Activated CD4-positive, alpha-beta T cell treated with anti-CD3 and anti-CD28 coated beads for 36 hours (primary cell): ENCODE measurements around the gene PLEKHG2. TPM values are rescaled to one million over a fixed set of nuclear protein-coding genes. Genes with fewer than 3 reads are reported as not detected.

ENCODE experiments used
- ATAC-seq: fragments of 200-7000 bp; cut with Tn5 transposase; one replicate; pipeline ENCODE4 v1.10.0; 2021; ENCODE audit warnings: mild to moderate bottlenecking, moderate library complexity
- CTCF ChIA-PET: fragments of 350-600 bp; sonication (Branson Sonifier 250); formaldehyde crosslinking; loops from one replicate; lab custom pipeline; 2021; ENCODE audit warnings: antibody characterized with exemption; lab: Charles Lee
- POLR2A ChIA-PET: fragments of 350-600 bp; sonication (Branson Sonifier 250); formaldehyde crosslinking; loops from one replicate; lab custom pipeline; 2021; ENCODE audit warnings: antibody characterized with exemption, inconsistent platforms; lab: Charles Lee
- DNase-seq: peaks from one replicate; pipeline ENCODE4 v3.0.0-alpha.2; 2020
- H3K27ac Mint-ChIP-seq: one replicate; pipeline ENCODE4 v1.8.0; 2021; ENCODE audit warnings: mixed read lengths
- H3K27me3 Mint-ChIP-seq: one replicate; pipeline ENCODE4 v1.8.0; 2021; ENCODE audit warnings: mixed read lengths
- H3K36me3 Mint-ChIP-seq: one replicate; pipeline ENCODE4 v1.8.0; 2021; ENCODE audit warnings: low read depth, mixed read lengths
- H3K4me1 Mint-ChIP-seq: one replicate; pipeline ENCODE4 v1.8.0; 2021; ENCODE audit warnings: mixed read lengths
- H3K4me3 Mint-ChIP-seq: one replicate; pipeline ENCODE4 v1.8.0; 2021; ENCODE audit warnings: mild to moderate bottlenecking, moderate library complexity, mixed read lengths
- H3K9me3 Mint-ChIP-seq: one replicate; pipeline ENCODE4 v1.8.0; 2021; ENCODE audit warnings: low read depth, mixed read lengths
- intact Hi-C, 2 experiments: fragments of 100-400 bp; cut with DNase I in 1 of 2; cut with micrococcal nuclease in 1 of 2; formaldehyde crosslinking; loops; one replicate each; pipeline versions ENCODE4 v1.14.2 to v1.15.1; 2022 to 2024; cut with DNase I, micrococcal nuclease
- total RNA-seq, 2 experiments: library from RNA; stranded (reverse); gene quantifications; one replicate each; pipeline ENCODE4 v1.2.3, GENCODE V29; 2021

The PLEKHG2 gene
- total RNA-seq, 2 experiments from 2014 or later, result 46.0 to 65.5 TPM

DNA sequence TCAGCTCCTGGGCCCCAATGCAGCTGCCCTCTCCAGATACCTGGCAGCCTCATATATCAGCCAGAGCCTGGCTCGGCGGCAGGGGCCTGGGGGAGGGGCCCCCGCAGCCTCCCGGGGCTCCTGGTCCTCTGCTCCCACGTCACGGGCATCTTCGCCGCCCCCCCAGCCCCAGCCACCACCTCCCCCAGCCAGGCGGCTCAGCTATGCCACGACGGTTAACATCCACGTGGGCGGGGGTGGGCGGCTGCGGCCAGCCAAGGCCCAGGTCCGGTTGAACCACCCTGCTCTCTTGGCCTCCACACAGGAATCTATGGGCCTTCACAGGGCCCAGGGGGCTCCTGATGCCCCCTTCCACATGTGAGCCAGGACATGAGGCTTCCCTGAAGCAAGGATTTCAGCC is 12.5 kb downstream of the PLEKHG2 start:
- intact Hi-C loops, result no loop called here
- H3K9me3 Mint-ChIP-seq, result no peaks in the 10 kb centered on the region
- no peak for ATAC-seq
- CTCF ChIA-PET, result interaction anchor here (1.0 to 1.1 kb wide), 2 partner anchors 11 to 108 kb away, joined by 3 to 5 read pairs; partner anchors contain the start of gene EID2B
- H3K36me3 Mint-ChIP-seq, result peaks cover 15% of the 10 kb centered on the region
- no peak overlapping the region for H3K27ac Mint-ChIP-seq
- H3K4me3 Mint-ChIP-seq, result no peak overlapping the region
- no peaks in the 10 kb centered on the region for H3K4me1 Mint-ChIP-seq
- DNase-seq, result no peak
- POLR2A ChIA-PET, result no interaction called here
- no peaks in the 10 kb centered on the region for H3K27me3 Mint-ChIP-seq

DNA sequence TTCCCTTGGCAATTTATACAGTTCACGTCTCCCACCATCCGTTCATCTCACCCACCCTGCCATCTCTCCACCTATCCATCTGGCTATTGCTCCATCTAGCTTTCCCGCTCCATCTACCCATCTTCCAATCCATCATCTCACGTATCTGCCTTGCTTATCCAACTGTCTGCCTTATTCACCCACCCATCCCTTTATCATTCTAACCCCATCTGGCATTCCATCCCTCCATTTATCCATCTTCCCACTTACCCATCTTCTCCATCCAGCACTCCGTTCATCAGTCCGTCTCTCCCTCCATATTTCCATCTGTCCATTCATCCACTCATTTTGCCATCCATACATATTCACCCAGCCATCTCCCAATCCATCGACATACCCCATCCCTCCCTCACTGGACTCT is 13.3 kb downstream of the PLEKHG2 start:
- no peak overlapping the region for H3K4me3 Mint-ChIP-seq
- ChIA-PET CTCF (interaction anchor here (1.1 to 1.3 kb wide), 2 partner anchors 10 to 107 kb away, joined by 3 read pairs; partner anchors contain the start of gene RPS16), POLR2A (interaction anchor here (3.1 kb wide), 1 partner anchor 10 kb away, joined by 12 read pairs; the partner anchor contains the start of gene RPS16)
- H3K9me3 Mint-ChIP-seq, result no peaks in the 10 kb centered on the region
- H3K36me3 Mint-ChIP-seq, result peaks cover 13% of the 10 kb centered on the region
- ATAC-seq (no peak), DNase-seq (no peak)
- H3K27me3 Mint-ChIP-seq, result no peaks in the 10 kb centered on the region
- intact Hi-C loops, result no loop called here
- peaks cover 5% of the 10 kb centered on the region for H3K4me1 Mint-ChIP-seq
- H3K27ac Mint-ChIP-seq, result no peak overlapping the region

DNA sequence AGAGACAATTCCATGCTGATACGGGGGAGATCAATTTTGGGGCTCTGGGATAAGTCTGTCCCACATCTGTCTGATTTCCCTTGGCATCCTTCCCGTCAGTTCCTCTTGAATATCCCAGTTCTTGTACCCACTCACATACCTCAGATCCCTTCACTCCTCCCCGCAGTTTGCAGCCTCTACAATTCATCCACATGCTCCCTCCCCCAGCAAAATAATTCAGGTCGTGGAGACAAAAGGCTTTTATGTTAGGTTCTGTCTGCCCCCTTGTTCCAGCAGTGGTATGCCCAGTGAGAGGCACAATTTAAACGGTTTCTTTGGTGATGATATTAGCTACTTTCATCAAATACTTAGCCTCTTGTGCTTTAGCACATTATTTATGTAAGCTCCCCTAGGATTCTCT is 13.7 kb downstream of the PLEKHG2 start:
- Mint-ChIP-seq H3K4me1 (peaks cover 9% of the 10 kb centered on the region), H3K27me3 (no peaks in the 10 kb centered on the region), H3K4me3 (no peak overlapping the region), H3K27ac (peak overlapping the region; percentile 17), H3K36me3 (peaks cover 13% of the 10 kb centered on the region), H3K9me3 (no peaks in the 10 kb centered on the region)
- intact Hi-C loops, result no loop called here
- POLR2A ChIA-PET, result interaction anchor here (3.1 kb wide), 1 partner anchor 9 kb away, joined by 12 read pairs; the partner anchor contains the start of gene RPS16
- no peak for DNase-seq
- CTCF ChIA-PET, result interaction anchor here (0.9 to 1.3 kb wide), 3 partner anchors 9 to 106 kb away, joined by 3 to 7 read pairs (median 3); partner anchors contain the start of gene RPS16
- ATAC-seq, result no peak

DNA sequence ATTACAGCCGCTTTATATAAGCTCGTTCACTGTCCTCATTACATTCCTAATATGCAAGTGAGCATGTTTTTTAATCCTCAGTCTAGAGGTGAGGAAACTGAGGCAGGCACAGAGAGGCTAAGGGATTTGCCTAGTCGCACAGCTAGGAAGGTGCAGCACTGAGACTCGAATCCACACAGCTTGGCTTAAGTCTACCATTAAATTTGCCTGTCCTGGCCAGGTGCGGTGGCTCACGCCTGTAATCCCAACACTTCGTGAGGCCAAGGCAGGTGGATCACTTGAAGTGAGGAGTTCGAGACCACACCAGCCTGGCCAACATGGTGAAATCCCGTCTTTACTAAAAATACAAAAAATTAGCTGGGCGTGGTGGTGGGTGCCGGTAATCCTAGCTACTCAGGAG is 15.2 kb downstream of the PLEKHG2 start:
- Mint-ChIP-seq H3K4me3 (no peak overlapping the region), H3K27me3 (no peaks in the 10 kb centered on the region), H3K36me3 (peaks cover 11% of the 10 kb centered on the region), H3K9me3 (no peaks in the 10 kb centered on the region), H3K27ac (no peak overlapping the region), H3K4me1 (peaks cover 17% of the 10 kb centered on the region)
- ATAC-seq (no peak), DNase-seq (no peak)
- intact Hi-C loops, result no loop called here
- ChIA-PET CTCF (interaction anchor here (0.6 to 2.5 kb wide), 9 partner anchors 8 to 305 kb away, joined by 3 to 9 read pairs (median 3); partner anchors contain the start of genes PLEKHG2 and RPS16), POLR2A (interaction anchor here (1.0 to 3.1 kb wide), 5 partner anchors 8 to 93 kb away, joined by 3 to 12 read pairs (median 3); partner anchors contain the start of gene RPS16)

DNA sequence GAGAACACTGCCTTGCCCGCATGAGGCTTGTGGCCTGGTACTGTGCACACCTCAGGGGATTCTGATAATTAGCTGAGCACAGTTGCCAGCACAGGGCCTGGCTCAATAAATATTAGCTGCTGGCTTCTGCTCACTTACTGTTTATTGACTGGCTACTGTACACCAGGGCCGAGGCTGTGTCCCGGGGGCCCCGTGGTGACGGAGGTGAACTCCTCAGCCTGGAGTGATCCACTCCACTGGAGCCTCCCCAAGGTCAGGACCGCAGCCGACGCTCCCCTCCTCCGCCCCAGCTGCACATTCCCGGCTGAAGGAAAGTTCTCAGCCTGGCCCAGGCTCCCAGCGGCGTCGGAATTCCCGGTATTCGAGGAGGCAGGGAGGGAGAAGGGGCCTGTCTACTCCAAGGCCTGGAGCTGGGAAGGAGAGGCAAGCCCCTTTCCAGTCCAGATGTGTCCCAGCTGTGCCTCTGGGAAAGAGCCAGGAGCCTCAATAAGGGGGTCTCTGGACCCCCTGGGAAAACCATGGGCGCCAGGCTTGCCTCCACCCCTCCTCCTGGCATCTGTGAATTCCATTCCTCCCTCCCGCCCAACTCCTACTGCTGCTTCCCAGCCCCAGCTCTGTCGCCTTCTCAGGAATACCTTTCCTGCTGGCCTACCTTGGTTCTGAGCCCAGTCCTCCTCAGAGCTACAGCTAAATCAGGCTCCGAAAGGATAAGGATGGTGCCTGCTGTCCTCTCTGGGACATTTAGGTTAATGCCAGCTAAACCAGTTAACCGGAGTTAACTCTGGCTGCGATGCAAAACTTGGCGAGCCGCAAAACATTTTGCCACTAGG is 16.0 kb downstream of the PLEKHG2 start:
- ATAC-seq, result no peak
- Mint-ChIP-seq H3K36me3 (peaks cover 16% of the 10 kb centered on the region), H3K4me1 (peaks cover 25% of the 10 kb centered on the region), H3K27me3 (no peaks in the 10 kb centered on the region), H3K27ac (no peak overlapping the region), H3K4me3 (no peak overlapping the region), H3K9me3 (no peaks in the 10 kb centered on the region)
- no peak for DNase-seq
- CTCF ChIA-PET, result interaction anchor here (1.1 to 2.5 kb wide), 3 partner anchors 16 to 104 kb away, joined by 3 to 9 read pairs (median 3); partner anchors contain the start of gene PLEKHG2
- POLR2A ChIA-PET, result interaction anchor here (1.2 to 3.1 kb wide), 4 partner anchors 7 to 27 kb away, joined by 3 to 12 read pairs (median 4); partner anchors contain the start of gene RPS16
- intact Hi-C loops, result no loop called here

DNA sequence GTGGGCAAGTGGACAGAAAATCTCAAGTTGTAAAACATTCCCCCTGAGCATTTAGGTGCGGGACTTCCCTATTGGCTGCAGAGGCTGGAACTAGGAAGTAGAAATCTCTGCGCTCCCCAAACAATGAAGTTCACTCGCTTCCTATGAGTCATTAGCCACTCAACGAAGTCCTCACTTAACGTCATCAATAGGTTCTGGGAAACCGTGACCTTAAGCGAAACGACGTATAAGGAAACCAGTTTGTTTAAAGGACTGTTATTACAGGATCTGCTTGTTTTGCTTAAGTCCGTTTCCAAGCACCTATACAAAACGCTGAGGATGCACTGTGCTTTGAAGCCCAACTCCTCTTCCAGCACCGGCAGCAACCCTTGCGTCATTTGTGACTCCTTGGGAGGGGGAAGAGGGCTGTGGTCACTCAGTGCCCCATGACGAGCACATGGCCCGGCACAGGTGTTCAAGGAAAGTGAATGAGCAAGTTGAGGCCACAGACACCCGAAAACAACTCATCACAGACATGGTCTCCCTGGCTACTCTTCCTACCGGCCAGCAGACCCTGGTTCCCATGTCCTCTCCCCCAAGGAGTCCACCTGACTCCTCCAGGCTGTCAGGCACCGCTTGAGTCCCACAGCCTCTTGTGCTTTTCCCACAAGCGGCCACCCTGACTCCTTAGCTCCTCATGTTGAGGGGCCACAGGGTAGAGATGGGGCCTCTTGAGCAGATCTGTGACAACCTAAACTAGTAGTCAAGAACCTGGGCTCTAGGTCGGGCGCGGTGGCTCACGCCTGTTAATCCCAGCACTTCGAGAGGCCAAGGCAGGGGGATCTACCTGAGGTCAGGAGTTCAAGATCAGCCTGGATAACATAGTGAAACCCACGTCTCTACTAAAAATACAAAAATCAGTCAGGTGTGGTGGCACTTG is 18.5 kb downstream of the PLEKHG2 start:
- Mint-ChIP-seq H3K36me3 (peaks cover 36% of the 10 kb centered on the region), H3K27me3 (no peaks in the 10 kb centered on the region), H3K27ac (peak overlapping the region; percentile 89), H3K4me1 (peaks cover 40% of the 10 kb centered on the region), H3K9me3 (no peaks in the 10 kb centered on the region), H3K4me3 (peak overlapping the region; percentile 28)
- CTCF ChIA-PET, result interaction anchor here (0.7 to 1.3 kb wide), 5 partner anchors 10 to 114 kb away, joined by 3 to 4 read pairs (median 3); partner anchors contain the start of genes MED29 and PAF1
- peak; percentile 86 for DNase-seq
- intact Hi-C loops, result loop anchor here (1.0 to 5.0 kb wide), 8 partner anchors 14 to 80 kb away; partner anchors contain the start of genes PLEKHG2 (in 2 of the 2), SUPT5H (in 2 of the 2), MED29 (in 1 of the 2) and PAF1 (in 1 of the 2)
- peak; percentile 81 for ATAC-seq
- POLR2A ChIA-PET, result interaction anchor here (0.5 to 2.6 kb wide), 6 partner anchors 15 to 589 kb away, joined by 3 to 10 read pairs (median 4); partner anchors contain the start of genes SUPT5H and TIMM50

DNA sequence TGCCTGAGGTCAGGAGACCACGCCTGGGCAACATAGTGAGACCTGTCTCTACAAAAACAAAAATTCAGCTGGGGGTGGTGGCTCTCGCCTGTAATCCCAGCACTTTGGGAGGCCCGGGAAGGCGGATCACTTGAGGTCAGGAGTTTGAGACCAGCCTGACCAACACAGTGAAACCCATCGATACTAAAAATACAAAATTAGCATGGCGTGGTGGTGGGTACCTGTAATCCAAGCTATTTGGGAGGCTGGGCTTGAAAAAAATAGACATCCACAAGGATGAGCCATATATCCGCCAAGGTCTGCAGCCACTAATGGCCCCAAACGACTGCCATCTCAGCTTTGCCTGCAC is 20.2 kb downstream of the PLEKHG2 start:
- Mint-ChIP-seq H3K27ac (peak overlapping the region; percentile 86), H3K36me3 (peaks cover 36% of the 10 kb centered on the region), H3K4me3 (peak overlapping the region; percentile 99), H3K27me3 (no peaks in the 10 kb centered on the region), H3K9me3 (no peaks in the 10 kb centered on the region), H3K4me1 (peaks cover 50% of the 10 kb centered on the region)
- ChIA-PET POLR2A (interaction anchor here (0.6 to 2.6 kb wide), 4 partner anchors 31 to 581 kb away, joined by 3 to 10 read pairs (median 4); partner anchors contain the start of gene MED29), CTCF (interaction anchor here (1.1 to 2.9 kb wide), 3 partner anchors 18 to 35 kb away, joined by 3 to 10 read pairs (median 3); partner anchors contain the start of gene PLEKHG2)
- DNase-seq (no peak), ATAC-seq (no peak)
- intact Hi-C loops, result loop anchor here in 1 of 2 experiments (5.0 kb wide), 1 partner anchor 35 kb away; no protein-coding TSS in a partner anchor

DNA sequence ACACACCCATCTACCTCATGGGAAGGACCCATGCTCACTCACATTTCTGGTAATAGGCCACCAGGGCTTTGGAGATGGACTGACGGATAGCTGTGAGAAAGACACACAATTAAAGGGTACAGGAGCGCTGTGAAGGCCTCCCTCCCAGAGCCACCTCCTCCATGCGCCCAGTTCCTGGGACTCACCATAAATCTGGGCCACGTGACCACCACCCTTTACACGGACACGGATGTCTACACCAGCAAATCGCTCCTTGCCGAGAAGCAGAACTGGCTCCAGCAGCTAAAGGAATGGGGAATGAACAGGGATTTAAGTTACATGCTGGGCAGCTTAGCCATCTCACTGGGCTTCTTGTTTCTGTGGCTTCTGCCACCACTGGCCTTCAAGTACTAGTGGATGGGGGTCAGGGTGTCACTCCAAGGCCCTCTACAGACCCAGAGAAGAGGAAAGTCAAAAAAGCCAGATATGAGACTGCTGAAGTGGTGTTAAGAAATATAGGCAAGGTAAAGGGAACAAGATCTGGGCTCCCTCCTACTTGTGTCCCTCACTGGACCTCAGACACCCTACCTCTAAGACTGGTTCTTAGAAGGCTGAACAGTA is 21.1 kb downstream of the PLEKHG2 start:
- ChIA-PET POLR2A (interaction anchor here (0.7 to 0.9 kb wide), 2 partner anchors 12 to 22 kb away, joined by 3 to 4 read pairs; partner anchors contain the start of gene SUPT5H), CTCF (interaction anchor here (0.6 to 2.9 kb wide), 3 partner anchors 22 to 101 kb away, joined by 3 to 10 read pairs (median 4); partner anchors contain the start of genes MED29, PAF1 and PLEKHG2)
- peak overlapping the region; percentile 99 for H3K4me3 Mint-ChIP-seq
- intact Hi-C loops, result loop anchor here in 1 of 2 experiments (5.0 kb wide), 1 partner anchor 36 kb away; no protein-coding TSS in a partner anchor
- H3K4me1 Mint-ChIP-seq, result peaks cover 50% of the 10 kb centered on the region
- ATAC-seq (no peak), DNase-seq (no peak)
- H3K36me3 Mint-ChIP-seq, result peaks cover 36% of the 10 kb centered on the region
- no peaks in the 10 kb centered on the region for H3K9me3 Mint-ChIP-seq
- H3K27me3 Mint-ChIP-seq, result no peaks in the 10 kb centered on the region
- H3K27ac Mint-ChIP-seq, result peak overlapping the region; percentile 86

DNA sequence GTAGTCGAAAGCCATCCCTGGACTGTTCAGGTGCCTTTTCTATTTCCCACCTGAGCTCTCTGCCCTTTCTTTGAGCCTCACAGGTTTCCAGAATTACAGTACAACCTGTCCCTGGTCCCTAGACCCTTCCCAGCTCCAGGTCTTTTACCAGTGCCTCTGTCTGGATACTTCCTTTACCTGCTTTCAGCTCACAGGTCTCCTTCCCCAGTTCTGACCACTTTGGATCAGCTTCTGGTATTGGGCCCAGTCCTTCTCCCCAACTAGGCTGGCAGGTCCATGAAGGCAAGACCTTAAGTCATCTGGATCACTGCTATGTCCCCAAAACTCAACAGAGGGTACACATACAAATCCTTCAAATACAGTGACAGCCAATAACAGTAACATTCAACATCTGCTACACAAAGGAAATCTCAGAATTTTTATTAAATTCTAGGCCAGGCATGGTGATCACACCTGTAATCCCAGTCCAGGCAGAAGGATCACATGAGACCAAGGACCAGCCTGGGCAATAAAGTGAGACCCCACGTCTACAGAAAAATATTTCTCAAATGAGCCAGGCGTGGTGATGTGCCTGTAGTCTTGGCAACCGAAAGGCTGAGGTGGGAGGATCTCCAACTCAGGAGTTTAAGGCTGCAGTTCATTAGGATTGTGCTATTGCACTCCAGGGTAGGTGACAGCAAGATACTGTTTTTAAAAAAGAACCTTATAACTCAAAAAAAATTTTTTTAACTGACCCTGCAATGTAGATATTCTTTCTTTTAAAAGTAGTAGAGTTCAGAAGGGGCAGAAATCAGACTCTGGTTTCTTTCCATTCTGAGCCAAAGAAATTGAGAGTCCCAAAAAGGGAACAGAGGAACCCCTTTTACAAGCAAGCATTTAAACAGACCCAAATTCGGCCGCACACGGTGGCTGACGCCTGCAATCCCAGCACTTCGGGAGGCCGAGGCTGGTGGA is 21.9 kb downstream of the PLEKHG2 start:
- peaks cover 50% of the 10 kb centered on the region for H3K4me1 Mint-ChIP-seq
- peak overlapping the region; percentile 86 for H3K27ac Mint-ChIP-seq
- CTCF ChIA-PET, result interaction anchor here (1.1 to 2.9 kb wide), 8 partner anchors 8 to 43 kb away, joined by 3 to 13 read pairs (median 8); partner anchors contain the start of genes MED29, PAF1, PLEKHG2 and SUPT5H
- H3K9me3 Mint-ChIP-seq, result no peaks in the 10 kb centered on the region
- no peaks in the 10 kb centered on the region for H3K27me3 Mint-ChIP-seq
- H3K36me3 Mint-ChIP-seq, result peaks cover 36% of the 10 kb centered on the region
- H3K4me3 Mint-ChIP-seq, result peak overlapping the region; percentile 99
- ATAC-seq (no peak), DNase-seq (no peak)
- intact Hi-C loops, result loop anchor here (1.0 to 5.0 kb wide), 3 partner anchors 22 to 92 kb away; partner anchors contain the start of genes PLEKHG2 (in 1 of the 2) and SAMD4B (in 1 of the 2)
- POLR2A ChIA-PET, result interaction anchor here (0.7 to 1.7 kb wide), 10 partner anchors 8 to 109 kb away, joined by 3 to 50 read pairs (median 12); partner anchors contain the start of genes MED29, PAF1, SAMD4B and SUPT5H
